ENCODE measurements around the gene CLDN6.

CLDN6 gene

GRCh38 chr16:2973605-2974318 is 44.2 kb downstream of the CLDN6 start:
- no peaks in the 10 kb centered on the region for H3K9me2 ChIP-seq (replicated peaks; ENCODE audit: control insufficient read depth, low read length)
- peaks cover 16% of the 10 kb centered on the region for H4K20me1 ChIP-seq (ENCODE audit: control insufficient read depth, insufficient read depth, low read depth, low read length)
- TF ChIP-seq EZH2phosphoT487 (IDR thresholded peaks at IDR 0.05; ENCODE audit: borderline replicate concordance, low read length): no peak
- no peak for TF ChIP-seq CTCF (IDR thresholded peaks at IDR 0.05; ENCODE audit: low read depth, low read length, poor library complexity, severe bottlenecking)
- peaks cover 17% of the 10 kb centered on the region for H3F3A ChIP-seq (ENCODE audit: control insufficient read depth, insufficient read depth)
- no peaks in the 10 kb centered on the region for H3K9me3 ChIP-seq (ENCODE audit: control insufficient read depth, insufficient read depth, low read length)
- H3K4me3 ChIP-seq (ENCODE audit: low read length): no peak overlapping the region
- no peak overlapping the region for H3K27ac ChIP-seq (ENCODE audit: low read depth, low read length)
- peaks cover 49% of the 10 kb centered on the region for H3K4me1 ChIP-seq (ENCODE audit: control insufficient read depth, low read length)
- H3K79me2 ChIP-seq (ENCODE audit: control insufficient read depth, low read length): peaks cover 73% of the 10 kb centered on the region
- H3K4me2 ChIP-seq (ENCODE audit: low read length): no peak overlapping the region
- H3K36me3 ChIP-seq (ENCODE audit: control insufficient read depth, low read length): peaks cover 92% of the 10 kb centered on the region
- H3K27me3 ChIP-seq (ENCODE audit: control insufficient read depth, low read length): no peaks in the 10 kb centered on the region

DNA sequence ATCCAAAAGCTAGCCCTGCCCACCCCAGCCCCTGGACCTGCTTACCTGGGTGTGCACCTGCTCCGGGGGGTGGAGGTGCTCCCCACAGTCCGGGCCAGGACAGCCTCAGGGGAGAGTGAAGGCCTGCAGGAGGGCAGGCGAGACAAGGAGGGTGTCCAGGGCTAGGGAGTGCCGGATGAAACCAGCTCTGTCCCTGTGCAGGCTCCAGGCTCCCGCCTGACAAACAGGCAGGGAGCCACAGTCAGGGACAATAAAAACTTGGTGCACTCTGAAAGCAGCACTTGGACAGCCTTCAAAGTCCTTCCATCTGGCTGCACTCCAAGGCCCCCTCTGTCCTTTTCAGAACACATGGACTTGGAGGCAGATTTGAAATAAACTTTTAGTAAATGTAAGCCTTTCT is 44.9 kb downstream of the CLDN6 start:
- H3K4me2 ChIP-seq (ENCODE audit: low read length): peak overlapping the region; percentile 97; the same call in 1 of the 2 replicates
- peaks cover 20% of the 10 kb centered on the region for H3F3A ChIP-seq (ENCODE audit: control insufficient read depth, insufficient read depth)
- H3K4me1 ChIP-seq (ENCODE audit: control insufficient read depth, low read length): peaks cover 50% of the 10 kb centered on the region
- no peak for TF ChIP-seq CTCF (IDR thresholded peaks at IDR 0.05; ENCODE audit: low read depth, low read length, poor library complexity, severe bottlenecking)
- no peak for TF ChIP-seq EZH2phosphoT487 (IDR thresholded peaks at IDR 0.05; ENCODE audit: borderline replicate concordance, low read length)
- H3K27ac ChIP-seq (ENCODE audit: low read depth, low read length): no peak overlapping the region
- peaks cover 16% of the 10 kb centered on the region for H4K20me1 ChIP-seq (ENCODE audit: control insufficient read depth, insufficient read depth, low read depth, low read length)
- no peak overlapping the region for H3K4me3 ChIP-seq (ENCODE audit: low read length)
- no peaks in the 10 kb centered on the region for H3K9me2 ChIP-seq (replicated peaks; ENCODE audit: control insufficient read depth, low read length)
- H3K9me3 ChIP-seq (ENCODE audit: control insufficient read depth, insufficient read depth, low read length): no peaks in the 10 kb centered on the region
- H3K27me3 ChIP-seq (ENCODE audit: control insufficient read depth, low read length): no peaks in the 10 kb centered on the region
- peaks cover 86% of the 10 kb centered on the region for H3K36me3 ChIP-seq (ENCODE audit: control insufficient read depth, low read length)
- peaks cover 66% of the 10 kb centered on the region for H3K79me2 ChIP-seq (ENCODE audit: control insufficient read depth, low read length)

GRCh38 chr16:2971985-2972784 is 45.8 kb downstream of the CLDN6 start:
- H3K36me3 ChIP-seq (ENCODE audit: control insufficient read depth, low read length): peaks cover 86% of the 10 kb centered on the region
- H3K4me1 ChIP-seq (ENCODE audit: control insufficient read depth, low read length): peaks cover 50% of the 10 kb centered on the region
- 0 out of 2 replicates have a peak overlapping the region, but pooled peaks have one; percentile 14 for H3K27ac ChIP-seq (ENCODE audit: low read depth, low read length)
- no peaks in the 10 kb centered on the region for H3K9me3 ChIP-seq (ENCODE audit: control insufficient read depth, insufficient read depth, low read length)
- peak overlapping the region; percentile 92; the same call in 1 of the 2 replicates for H3K4me3 ChIP-seq (ENCODE audit: low read length)
- H3F3A ChIP-seq (ENCODE audit: control insufficient read depth, insufficient read depth): peaks cover 20% of the 10 kb centered on the region
- no peaks in the 10 kb centered on the region for H3K9me2 ChIP-seq (replicated peaks; ENCODE audit: control insufficient read depth, low read length)
- peaks cover 60% of the 10 kb centered on the region for H3K79me2 ChIP-seq (ENCODE audit: control insufficient read depth, low read length)
- TF ChIP-seq CTCF (IDR thresholded peaks at IDR 0.05; ENCODE audit: low read depth, low read length, poor library complexity, severe bottlenecking) (no peak), EZH2phosphoT487 (IDR thresholded peaks at IDR 0.05; ENCODE audit: borderline replicate concordance, low read length) (no peak)
- H4K20me1 ChIP-seq (ENCODE audit: control insufficient read depth, insufficient read depth, low read depth, low read length): peaks cover 10% of the 10 kb centered on the region
- no peaks in the 10 kb centered on the region for H3K27me3 ChIP-seq (ENCODE audit: control insufficient read depth, low read length)
- peak overlapping the region; percentile 97 for H3K4me2 ChIP-seq (ENCODE audit: low read length)
